Mucosa of stomach (tissue), 1 donor: Measurements from ENCODE around the gene TMEM150B.

ENCODE experiments used
- H3K27me3 ChIP-seq: one replicate; pipeline ENCODE4 v1.7.0; 2013; ENCODE audit warnings: mild to moderate bottlenecking, low read length; ENCODE audit not compliant: control insufficient read depth, insufficient read depth
- H3K36me3 ChIP-seq: one replicate; pipeline ENCODE4 v1.7.0; 2013; ENCODE audit warnings: low read length; ENCODE audit not compliant: control insufficient read depth, insufficient read depth
- H3K4me1 ChIP-seq: one replicate; pipeline ENCODE4 v1.7.0; 2013; ENCODE audit warnings: mild to moderate bottlenecking, low read length; ENCODE audit not compliant: control insufficient read depth, insufficient read depth
- H3K4me3 ChIP-seq: one replicate; pipeline ENCODE4 v1.7.0; 2013; ENCODE audit warnings: low read length
- H3K9ac ChIP-seq: one replicate; pipeline ENCODE4 v1.7.0; 2013; ENCODE audit warnings: mild to moderate bottlenecking, low read length, moderate library complexity
- H3K9me3 ChIP-seq: one replicate; pipeline ENCODE4 v1.7.0; 2013; ENCODE audit warnings: mild to moderate bottlenecking, low read length, moderate library complexity; ENCODE audit not compliant: control insufficient read depth
- donor health status: Pancreatic carcinoma.

The TMEM150B gene

DNA sequence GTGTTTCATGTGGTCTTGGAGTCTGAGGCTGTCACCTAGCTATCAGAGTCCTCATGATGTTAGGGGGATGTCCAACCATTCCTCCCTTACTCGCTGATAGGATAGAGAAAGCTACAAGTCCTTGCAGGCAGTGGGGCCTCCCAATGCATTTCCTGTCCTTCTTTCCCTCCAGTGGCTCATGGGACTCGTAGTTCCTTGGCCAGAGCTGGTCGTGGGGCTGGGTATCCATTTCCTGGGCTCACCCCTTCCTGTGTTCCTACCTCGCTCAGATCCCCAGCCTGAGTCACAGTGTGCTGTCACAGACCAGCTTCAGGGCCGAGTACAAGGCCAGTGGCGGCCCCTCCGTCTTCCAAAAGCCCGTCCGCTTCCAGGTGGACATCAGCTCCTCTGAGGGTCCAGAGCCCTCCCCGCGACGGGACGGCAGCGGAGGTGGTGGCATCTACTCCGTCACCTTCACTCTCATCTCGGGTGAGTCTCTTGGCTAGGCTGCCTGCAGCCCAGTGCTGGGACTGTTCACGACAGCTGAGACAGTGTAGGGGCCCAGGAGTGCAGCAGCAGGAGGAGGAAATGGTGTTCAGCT lies 19.1 kb downstream of the TMEM150B start:
- Histone ChIP-seq H3K36me3 (no peaks in the 10 kb centered on the region), H3K4me1 (peaks cover 9% of the 10 kb centered on the region), H3K9me3 (no peaks in the 10 kb centered on the region), H3K4me3 (no peak overlapping the region), H3K9ac (no peak overlapping the region), H3K27me3 (no peaks in the 10 kb centered on the region)

DNA sequence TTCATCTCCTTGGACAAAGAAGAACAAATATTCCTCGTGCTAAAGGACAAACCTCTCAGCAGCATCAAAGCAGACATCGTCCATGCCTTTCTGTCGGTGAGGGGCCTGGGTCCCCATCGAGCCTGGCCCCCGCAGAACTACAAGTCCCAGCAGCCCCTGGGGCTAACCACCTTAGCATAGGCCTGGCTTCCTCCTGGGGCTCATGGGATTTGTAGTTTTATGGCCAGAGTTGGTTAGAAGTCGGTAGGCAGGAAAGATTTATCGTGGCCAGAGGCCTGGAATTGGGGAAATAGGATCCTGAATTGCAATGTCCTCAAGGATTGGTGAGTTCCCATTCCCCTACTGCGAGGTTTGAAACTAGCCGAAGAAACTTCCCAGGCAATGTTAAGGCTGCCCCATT lies 19.6 kb downstream of the TMEM150B start:
- no peaks in the 10 kb centered on the region for H3K27me3 ChIP-seq
- H3K9me3 ChIP-seq, result no peaks in the 10 kb centered on the region
- H3K4me3 ChIP-seq, result no peak overlapping the region
- peaks cover 9% of the 10 kb centered on the region for H3K4me1 ChIP-seq
- no peak overlapping the region for H3K9ac ChIP-seq
- H3K36me3 ChIP-seq, result no peaks in the 10 kb centered on the region

DNA sequence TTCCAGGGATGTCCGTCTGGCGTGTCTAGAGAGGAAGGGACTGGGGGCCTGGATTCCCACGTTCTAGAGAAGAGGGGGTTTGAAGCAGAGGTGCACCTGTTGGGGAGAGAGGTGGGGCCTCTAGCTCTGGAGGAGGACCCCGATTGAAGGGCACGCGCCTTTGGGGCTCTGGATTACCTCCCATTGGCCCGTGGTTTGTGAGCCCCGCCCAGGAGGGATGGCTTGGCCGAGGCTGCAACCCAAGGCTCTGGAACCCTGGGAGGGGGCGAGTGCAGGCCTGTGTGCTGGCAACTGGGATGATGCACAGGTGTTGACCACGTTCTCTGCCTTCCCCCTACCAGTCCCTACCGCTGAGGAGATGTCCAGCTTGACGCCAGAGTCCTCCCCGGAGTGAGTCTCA lies 20.2 kb downstream of the TMEM150B start:
- Histone ChIP-seq H3K4me3 (no peak overlapping the region), H3K36me3 (no peaks in the 10 kb centered on the region)

DNA sequence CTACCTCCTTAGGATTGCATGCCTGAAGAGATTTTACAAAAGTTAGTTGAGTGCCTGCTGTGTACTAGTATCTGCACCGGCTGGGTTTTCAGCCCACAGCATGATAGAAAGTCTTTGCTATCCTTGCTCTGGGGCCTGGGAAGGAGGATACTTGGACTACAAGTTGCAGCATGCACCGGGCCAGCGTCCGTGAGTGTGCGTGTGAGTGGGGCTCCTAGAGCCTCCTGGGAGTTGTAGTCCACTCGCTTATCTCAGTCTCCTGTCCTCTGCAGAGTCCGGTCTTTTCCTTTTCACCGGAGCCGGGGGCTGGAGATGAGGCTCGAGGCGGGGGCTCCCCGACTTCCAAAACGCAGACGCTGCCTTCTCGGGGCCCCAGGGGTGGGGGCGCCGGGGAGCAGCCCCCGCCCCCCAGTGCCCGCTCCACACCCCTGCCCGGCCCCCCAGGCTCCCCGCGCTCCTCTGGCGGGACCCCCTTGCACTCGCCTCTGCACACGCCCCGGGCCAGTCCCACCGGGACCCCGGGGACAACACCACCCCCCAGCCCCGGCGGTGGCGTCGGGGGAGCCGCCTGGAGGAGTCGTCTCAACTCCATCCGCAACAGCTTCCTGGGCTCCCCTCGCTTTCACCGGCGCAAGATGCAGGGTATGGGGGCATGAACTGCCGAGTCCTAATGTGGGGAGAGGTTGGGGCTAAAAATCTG lies 20.7 kb downstream of the TMEM150B start:
- H3K36me3 ChIP-seq, result no peaks in the 10 kb centered on the region
- no peak overlapping the region for H3K4me3 ChIP-seq
- H3K27me3 ChIP-seq, result no peaks in the 10 kb centered on the region
- peaks cover 9% of the 10 kb centered on the region for H3K4me1 ChIP-seq
- no peak overlapping the region for H3K9ac ChIP-seq
- no peaks in the 10 kb centered on the region for H3K9me3 ChIP-seq

More for the DNA sequence above, 20.2 kb downstream of the TMEM150B start:
- Histone ChIP-seq H3K27me3 (no peaks in the 10 kb centered on the region), H3K4me1 (peaks cover 9% of the 10 kb centered on the region), H3K9ac (no peak overlapping the region), H3K9me3 (no peaks in the 10 kb centered on the region)

DNA sequence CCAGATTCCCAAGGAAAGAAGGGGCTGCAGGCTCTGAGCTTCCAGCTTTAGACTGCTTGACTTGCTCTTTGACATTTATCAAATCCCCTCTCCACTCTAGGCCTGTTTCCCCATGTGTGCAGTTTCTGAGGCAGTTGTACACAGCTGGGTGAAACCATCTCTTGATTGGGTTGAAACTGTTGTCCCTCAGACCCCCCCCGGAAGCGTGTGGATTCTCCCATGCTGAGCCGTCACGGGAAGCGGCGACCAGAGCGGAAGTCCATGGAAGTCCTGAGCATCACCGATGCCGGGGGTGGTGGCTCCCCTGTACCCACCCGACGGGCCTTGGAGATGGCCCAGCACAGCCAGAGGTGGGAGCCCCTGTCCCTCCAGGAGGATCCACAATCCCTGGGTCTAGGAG lies 21.7 kb downstream of the TMEM150B start:
- Histone ChIP-seq H3K9me3 (no peaks in the 10 kb centered on the region), H3K9ac (no peak overlapping the region), H3K4me1 (peaks cover 9% of the 10 kb centered on the region), H3K36me3 (no peaks in the 10 kb centered on the region), H3K4me3 (no peak overlapping the region), H3K27me3 (no peaks in the 10 kb centered on the region)

DNA sequence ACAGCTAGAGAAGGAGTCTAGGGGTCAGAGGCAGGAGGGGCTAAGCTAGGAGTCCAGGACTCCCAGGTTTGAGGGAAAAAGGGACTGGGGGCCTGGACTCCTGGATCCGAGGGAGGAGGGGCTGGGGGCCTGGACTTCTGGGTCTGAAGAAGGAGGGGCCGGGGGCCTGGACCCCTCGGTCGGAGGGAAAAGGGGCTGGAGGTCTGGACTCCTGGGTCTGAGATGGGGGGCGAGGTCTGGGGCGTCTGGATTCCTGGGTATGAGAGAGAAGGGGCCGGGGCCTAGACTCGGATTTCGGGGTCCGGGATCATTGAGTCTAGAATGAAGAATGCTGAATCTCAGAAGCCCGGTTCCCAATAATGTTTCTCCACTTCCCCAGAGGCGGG lies 22.8 kb downstream of the TMEM150B start:
- no peaks in the 10 kb centered on the region for H3K36me3 ChIP-seq

DNA sequence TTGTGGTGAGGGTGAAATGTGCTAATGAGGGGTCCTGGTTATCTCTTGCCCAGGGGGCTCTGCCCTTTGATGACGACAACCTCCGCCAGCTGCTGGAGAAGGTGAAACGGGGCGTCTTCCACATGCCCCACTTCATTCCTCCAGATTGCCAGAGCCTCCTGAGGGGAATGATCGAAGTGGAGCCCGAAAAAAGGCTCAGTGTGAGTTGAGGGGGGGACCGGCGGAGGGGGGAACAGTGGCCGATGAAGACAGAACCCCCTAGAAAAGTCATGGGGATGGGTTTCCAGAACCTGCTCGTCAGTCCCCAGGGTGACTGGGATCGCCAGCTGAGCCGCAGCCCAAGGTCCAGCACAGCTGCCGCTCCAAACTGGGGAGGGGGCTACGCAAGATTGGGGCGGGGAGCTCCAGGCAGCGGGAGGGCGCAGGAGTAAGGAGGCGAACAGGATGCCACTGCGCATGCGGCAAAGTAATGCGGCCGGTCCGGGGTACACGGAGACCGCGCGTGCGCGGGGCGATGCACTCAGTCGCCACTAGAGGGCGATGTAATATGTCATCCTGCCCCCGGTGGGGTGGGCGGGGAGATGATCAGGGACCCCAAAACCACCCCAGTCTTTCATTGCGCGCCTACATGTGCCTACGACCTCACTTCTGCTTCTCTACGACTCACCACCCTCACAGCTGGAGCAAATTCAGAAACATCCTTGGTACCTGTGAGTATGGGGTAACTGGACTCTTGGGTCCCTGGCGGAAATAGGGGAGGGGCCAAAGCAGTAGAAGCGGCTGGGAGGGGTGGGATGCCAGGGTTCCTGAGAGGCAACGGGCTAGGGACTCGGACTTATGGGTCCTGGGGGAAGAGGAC lies 23.5 kb downstream of the TMEM150B start:
- Histone ChIP-seq H3K4me3 (peak overlapping the region; percentile 6), H3K4me1 (peaks cover 9% of the 10 kb centered on the region), H3K9me3 (no peaks in the 10 kb centered on the region), H3K9ac (peak overlapping the region; percentile 58), H3K36me3 (no peaks in the 10 kb centered on the region), H3K27me3 (no peaks in the 10 kb centered on the region)

More for the DNA sequence above, 22.8 kb downstream of the TMEM150B start:
- H3K27me3 ChIP-seq, result no peaks in the 10 kb centered on the region
- H3K9ac ChIP-seq, result peak overlapping the region; percentile 58
- peaks cover 9% of the 10 kb centered on the region for H3K4me1 ChIP-seq
- no peaks in the 10 kb centered on the region for H3K9me3 ChIP-seq
- H3K4me3 ChIP-seq, result no peak overlapping the region

DNA sequence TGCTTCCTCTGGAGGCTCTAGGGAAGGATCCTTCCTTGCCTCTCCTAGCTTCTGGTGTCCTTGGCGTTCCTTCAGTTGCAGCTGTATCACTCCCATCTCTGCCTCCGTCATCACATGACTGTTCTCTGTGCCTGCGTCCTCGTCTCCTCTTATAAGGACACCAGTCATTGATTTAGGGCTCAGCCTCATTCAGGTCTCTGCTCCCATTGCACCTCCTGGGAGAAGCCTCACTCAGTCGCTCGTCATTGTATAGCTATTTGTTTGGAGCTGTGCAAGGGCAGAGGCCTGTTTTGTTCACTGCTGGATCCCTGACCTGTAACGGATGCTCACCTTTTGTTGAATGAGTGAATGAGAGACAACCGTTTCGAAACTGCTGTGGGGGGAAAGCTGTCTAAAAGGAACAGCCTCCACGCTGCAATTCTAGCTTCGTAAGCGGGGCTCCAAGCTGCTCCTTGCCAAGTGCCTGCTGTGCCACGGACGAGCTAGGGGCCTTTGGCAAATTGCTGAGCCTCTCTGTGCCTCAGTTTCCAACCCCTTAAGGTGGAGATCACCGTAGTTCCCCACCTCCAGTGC lies 24.2 kb downstream of the TMEM150B start:
- Histone ChIP-seq H3K36me3 (no peaks in the 10 kb centered on the region), H3K4me3 (no peak overlapping the region), H3K4me1 (peaks cover 9% of the 10 kb centered on the region), H3K9ac (no peak overlapping the region), H3K9me3 (no peaks in the 10 kb centered on the region), H3K27me3 (no peaks in the 10 kb centered on the region)

DNA sequence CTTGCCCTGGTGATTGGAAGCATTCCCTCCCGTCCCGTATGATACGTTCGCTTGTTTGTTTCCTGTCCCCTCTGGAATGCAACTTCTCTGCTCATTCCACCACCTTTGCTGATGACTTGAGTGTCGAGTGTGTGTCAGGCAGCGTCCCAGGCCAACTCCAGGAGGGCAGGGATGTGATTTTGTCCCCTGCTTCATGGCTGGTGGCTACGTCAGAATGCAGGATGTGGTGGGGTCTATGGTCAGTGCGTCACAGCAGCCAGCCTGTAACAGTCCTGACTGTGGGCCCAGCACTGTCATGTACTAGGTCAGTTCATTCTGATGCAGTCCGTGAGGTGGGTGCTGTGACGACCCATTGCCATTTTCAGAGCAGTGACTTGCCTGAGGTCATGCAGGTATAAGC lies 25.1 kb downstream of the TMEM150B start:
- no peaks in the 10 kb centered on the region for H3K9me3 ChIP-seq
- H3K4me3 ChIP-seq, result no peak overlapping the region
- no peaks in the 10 kb centered on the region for H3K36me3 ChIP-seq
- no peak overlapping the region for H3K9ac ChIP-seq
- H3K4me1 ChIP-seq, result peaks cover 9% of the 10 kb centered on the region
- H3K27me3 ChIP-seq, result no peaks in the 10 kb centered on the region

DNA sequence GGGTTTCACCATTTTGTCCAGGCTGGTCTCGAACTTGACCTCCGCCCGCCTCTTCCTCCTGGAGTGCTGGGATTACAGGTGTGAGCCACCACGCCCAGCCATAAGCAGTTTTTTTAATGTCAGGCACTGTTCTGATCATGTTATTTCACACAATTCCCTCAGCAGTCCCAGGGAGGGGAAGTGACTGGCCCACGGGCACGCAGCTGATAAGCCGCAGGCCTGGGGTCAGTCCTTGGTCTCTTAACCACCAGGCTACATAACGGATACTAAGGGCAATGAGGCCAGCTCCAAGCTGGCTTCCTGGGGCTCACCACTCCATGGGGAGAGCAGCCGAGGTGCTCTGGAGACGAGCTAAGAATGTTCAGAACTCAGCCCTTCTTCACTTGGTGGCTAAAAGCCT lies 27.9 kb downstream of the TMEM150B start:
- H3K9ac ChIP-seq, result no peak overlapping the region
- no peak overlapping the region for H3K4me3 ChIP-seq
- no peaks in the 10 kb centered on the region for H3K9me3 ChIP-seq
- H3K27me3 ChIP-seq, result no peaks in the 10 kb centered on the region
- no peaks in the 10 kb centered on the region for H3K36me3 ChIP-seq
- peaks cover 8% of the 10 kb centered on the region for H3K4me1 ChIP-seq

DNA sequence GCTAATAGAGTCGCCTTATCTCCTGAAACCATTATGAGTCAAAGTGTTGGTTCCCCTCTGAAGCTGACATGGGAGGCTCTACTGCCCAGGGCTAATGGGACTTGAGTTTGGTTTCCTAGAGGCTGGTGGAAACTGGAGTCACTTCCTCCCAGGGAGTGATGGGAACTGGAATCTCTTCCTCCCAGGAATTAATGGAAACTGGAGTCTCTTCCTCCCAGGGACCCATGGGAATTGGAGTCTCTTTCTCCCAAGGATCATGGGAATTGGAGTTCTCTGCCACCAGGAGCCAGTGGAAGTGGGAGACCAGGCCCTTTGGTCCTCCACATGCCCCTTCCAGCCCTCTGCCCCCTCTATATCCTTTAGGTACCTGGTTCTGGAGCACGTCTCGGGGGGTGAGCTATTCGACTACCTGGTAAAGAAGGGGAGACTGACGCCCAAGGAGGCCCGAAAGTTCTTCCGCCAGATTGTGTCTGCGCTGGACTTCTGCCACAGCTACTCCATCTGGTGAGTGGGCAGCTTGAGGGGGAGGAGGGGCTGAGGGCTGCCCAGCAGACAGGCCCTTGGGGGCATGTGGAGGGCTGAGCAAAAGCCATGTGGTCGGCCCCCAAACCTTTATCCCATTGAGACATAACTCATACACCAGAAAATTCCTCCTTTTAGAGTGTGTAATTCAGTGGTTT lies 35.9 kb downstream of the TMEM150B start:
- Histone ChIP-seq H3K36me3 (no peaks in the 10 kb centered on the region), H3K9ac (no peak overlapping the region)

More for the DNA sequence above, 35.9 kb downstream of the TMEM150B start:
- Histone ChIP-seq H3K27me3 (peaks cover 5% of the 10 kb centered on the region), H3K4me3 (no peak overlapping the region), H3K4me1 (no peaks in the 10 kb centered on the region), H3K9me3 (no peaks in the 10 kb centered on the region)
